NCI-H82 treated with DMSO at 0.1 percent for 48 hours (cell line): ENCODE measurements around the gene LCE6A.

Source experiments
- DNase-seq: peaks from one replicate; lab custom pipeline; 2025; ENCODE audit not compliant: unreplicated experiment; lab: John Stamatoyannopoulos, UW

Gene LCE6A

GRCh38 chr1:152873495-152873894 is 30.8 kb downstream of the LCE6A start:
- DNase-seq, result no peak

- no peak for DNase-seq
Measured at GRCh38 chr1:152876827-152877226, 34.2 kb downstream of the LCE6A start.

- DNase-seq, result no peak
Measured at GRCh38 chr1:152878042-152878441, 35.4 kb downstream of the LCE6A start, which contains the start of gene SMCP. Gene SMCP (plus strand): TSS chr1:152878322. CDS start chr1:152884423, 6,101 bp downstream.

GRCh38 chr1:152879559-152880198 is 37.0 kb downstream of the LCE6A start:
- no peak for DNase-seq

- no peak for DNase-seq
Measured at GRCh38 chr1:152880316-152880715, 37.7 kb downstream of the LCE6A start.

GRCh38 chr1:152880907-152881306 is 38.3 kb downstream of the LCE6A start:
- DNase-seq, result no peak

GRCh38 chr1:152884085-152884484 is 41.4 kb downstream of the LCE6A start:
- no peak for DNase-seq

- no peak for DNase-seq
Measured at GRCh38 chr1:152884506-152884905, 41.9 kb downstream of the LCE6A start.

- DNase-seq, result no peak
Measured at GRCh38 chr1:152884966-152885624, 42.4 kb downstream of the LCE6A start.

GRCh38 chr1:152886085-152886484 is 43.4 kb downstream of the LCE6A start:
- no peak for DNase-seq

- DNase-seq, result no peak
Measured at GRCh38 chr1:152886758-152887409, 44.2 kb downstream of the LCE6A start.

- DNase-seq, result no peak
Measured at GRCh38 chr1:152888126-152888525, 45.5 kb downstream of the LCE6A start.
